Stimulated activated CD8-positive, alpha-beta memory T cell treated with anti-CD3 and anti-CD28 coated beads, Interleukin-4, amount 100 ng/mL, for 48 hours (primary cell): ENCODE measurements around the gene CRYGN.

Experiments
- DNase-seq: peaks from one replicate; pipeline ENCODE4 v3.0.0-alpha.2; 2020

CRYGN gene

GRCh38 chr7:151439855-151440798 is at the start of gene CRYGN:
Gene CRYGN (minus strand): TSS chr7:151440141. CDS start chr7:151439917, 224 bp downstream.
- DNase-seq = no peak

GRCh38 chr7:151489498-151489897 is 49.6 kb upstream of the CRYGN start:
- DNase-seq = no peak

- DNase-seq = no peak
Observed at GRCh38 chr7:151488096-151488495, 48.2 kb upstream of the CRYGN start.

GRCh38 chr7:151487228-151487627 is 47.3 kb upstream of the CRYGN start:
- DNase-seq = no peak

GRCh38 chr7:151486074-151486473 is 46.1 kb upstream of the CRYGN start:
- no peak for DNase-seq

- DNase-seq = peak; percentile 43
Observed at GRCh38 chr7:151484971-151485707, 45.2 kb upstream of the CRYGN start.

- no peak for DNase-seq
Observed at GRCh38 chr7:151483711-151483983, 43.7 kb upstream of the CRYGN start.

- no peak for DNase-seq
Observed at GRCh38 chr7:151482883-151483710, 43.2 kb upstream of the CRYGN start.

- no peak for DNase-seq
Observed at GRCh38 chr7:151481650-151482505, 41.9 kb upstream of the CRYGN start.

- DNase-seq = no peak
Observed at GRCh38 chr7:151477867-151478266, 37.9 kb upstream of the CRYGN start.

- DNase-seq = no peak
Observed at GRCh38 chr7:151472644-151473380, 32.9 kb upstream of the CRYGN start.

GRCh38 chr7:151470711-151471110 is 30.8 kb upstream of the CRYGN start:
- DNase-seq = no peak

GRCh38 chr7:151469281-151469680 is 29.3 kb upstream of the CRYGN start:
- no peak for DNase-seq

- no peak for DNase-seq
Observed at GRCh38 chr7:151468217-151469018, 28.5 kb upstream of the CRYGN start.

- DNase-seq = no peak
Observed at GRCh38 chr7:151465169-151465568, 25.2 kb upstream of the CRYGN start.

- peak; percentile 18 for DNase-seq
Observed at GRCh38 chr7:151462306-151462779, 22.4 kb upstream of the CRYGN start.

GRCh38 chr7:151461942-151462230 is 21.9 kb upstream of the CRYGN start:
- DNase-seq = no peak

- peak; percentile 18 for DNase-seq
Observed at GRCh38 chr7:151461096-151461941, 21.4 kb upstream of the CRYGN start.

- peak; percentile 16 for DNase-seq
Observed at GRCh38 chr7:151460474-151460855, 20.5 kb upstream of the CRYGN start.
